GM19455 (cell line): Measurements from ENCODE around the gene C7orf33.
"Not testable (repeated sequence)": the region's sequence is repeated elsewhere in the genome, so short reads cannot be mapped to it uniquely, and the experiment has no call there.

Source experiments
- ATAC-seq: cut with Tn5 transposase; IDR thresholded peaks from one replicate; pipeline ENCODE4 v1.9.1; 2021; ENCODE audit not compliant: unreplicated experiment

Gene C7orf33

DNA sequence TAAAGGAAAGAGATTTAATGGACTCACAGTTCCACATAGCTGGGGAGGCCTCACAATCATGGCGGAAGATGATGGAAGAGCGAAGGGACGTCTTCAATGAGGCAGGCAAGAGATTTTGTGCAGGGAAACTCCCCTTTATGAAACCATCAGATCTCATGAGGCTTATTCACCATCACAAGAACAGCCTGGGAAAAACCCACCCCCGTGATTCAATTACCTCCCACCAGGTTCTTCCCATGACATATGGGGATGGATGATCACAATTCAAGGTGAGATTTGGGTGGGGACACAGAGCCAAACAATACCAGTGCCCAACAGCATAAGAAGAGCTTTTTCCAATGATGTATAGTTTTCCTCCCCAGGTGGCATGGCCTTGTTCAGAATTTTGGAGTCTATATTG is 11.2 kb upstream of the C7orf33 start:
- ATAC-seq, result no peak

DNA sequence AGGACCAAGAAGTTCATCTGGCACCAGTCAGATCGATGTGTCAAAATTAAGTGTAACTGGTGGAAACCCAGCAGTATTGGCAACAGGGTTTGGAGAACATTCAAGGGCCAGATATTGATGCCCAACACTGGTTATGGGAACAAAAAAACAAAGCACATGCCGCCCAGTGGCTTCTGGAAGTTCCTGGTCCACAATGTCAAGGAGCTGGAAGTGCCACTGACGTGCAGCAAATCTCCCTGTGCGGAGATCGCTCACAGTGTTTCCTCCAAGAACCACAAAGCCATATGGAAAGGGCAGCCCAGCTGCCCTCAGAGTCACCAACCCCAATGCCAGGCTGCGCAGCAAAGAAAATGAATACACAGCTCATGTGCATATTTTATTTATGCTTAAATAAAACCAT is 10.1 kb upstream of the C7orf33 start:
- no peak for ATAC-seq

DNA sequence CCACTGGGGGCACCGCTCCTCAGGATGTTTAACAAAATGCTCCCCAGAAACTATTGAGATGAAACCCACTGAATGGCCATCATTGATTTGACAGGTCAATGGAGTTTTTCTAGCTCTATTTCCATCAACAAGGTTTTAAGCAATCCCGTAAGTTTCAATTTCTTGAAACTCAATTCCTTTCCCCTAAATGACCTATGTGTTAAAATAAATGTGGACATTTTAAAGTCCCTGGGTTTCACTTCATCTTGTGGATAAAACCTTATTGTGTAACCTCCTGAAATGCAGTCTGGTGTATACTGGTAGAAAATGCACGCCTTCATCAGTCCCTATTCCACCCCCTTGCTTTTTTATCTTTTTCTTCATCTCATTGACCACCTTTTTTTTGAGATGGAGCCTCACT is 8.9 kb upstream of the C7orf33 start:
- ATAC-seq, result no peak

DNA sequence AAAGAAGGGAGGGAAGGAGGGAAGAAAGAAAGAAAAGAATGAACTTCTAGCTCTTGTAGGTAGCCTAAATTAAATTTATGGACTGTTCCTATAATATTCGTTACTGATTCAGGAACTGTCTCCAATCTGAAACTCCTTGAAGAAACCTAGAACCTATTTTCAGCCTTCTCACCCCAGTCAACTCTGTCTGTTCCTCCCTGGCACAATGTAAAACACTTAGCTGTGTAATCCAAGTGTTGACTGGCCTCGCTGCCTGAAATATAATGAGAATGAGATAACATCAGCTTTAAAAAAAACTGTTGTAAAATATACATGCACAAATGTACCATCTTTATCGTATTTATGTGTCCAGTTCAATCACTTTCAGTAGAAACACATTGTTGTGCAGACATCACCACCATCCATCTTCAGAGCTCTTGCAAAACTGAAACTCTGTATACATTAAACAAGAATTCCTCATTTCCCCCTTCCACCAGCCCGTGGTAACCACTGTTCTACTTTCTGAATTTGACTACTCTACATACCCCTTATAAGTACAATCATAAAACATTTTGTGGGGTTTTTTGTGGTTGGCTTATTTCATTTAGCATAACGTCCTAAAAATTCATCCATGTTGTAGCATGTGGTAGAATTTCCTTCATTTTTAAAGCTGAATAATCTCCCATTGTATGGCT is 6.3 kb upstream of the C7orf33 start:
- ATAC-seq, result peak; percentile 89

DNA sequence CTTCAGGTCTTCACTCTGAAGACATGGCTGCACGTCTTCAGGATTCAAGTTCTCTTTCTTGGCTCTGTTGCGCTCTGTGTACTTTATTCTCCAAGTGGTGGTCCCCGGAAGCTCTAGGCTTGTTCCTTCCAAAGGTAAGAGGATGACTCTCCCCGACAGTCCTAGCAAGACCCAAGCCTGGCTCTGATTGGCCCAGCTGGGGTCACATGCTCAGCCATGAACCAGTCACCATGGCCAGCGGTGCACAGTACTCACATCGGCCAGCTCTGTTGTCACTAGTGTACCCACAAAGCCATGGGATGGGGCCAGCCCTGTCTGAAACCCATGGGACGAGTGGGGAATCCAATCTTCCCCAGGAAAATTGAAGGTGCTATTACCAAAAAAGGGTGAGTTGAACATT is 5.2 kb upstream of the C7orf33 start:
- ATAC-seq, result no peak

DNA sequence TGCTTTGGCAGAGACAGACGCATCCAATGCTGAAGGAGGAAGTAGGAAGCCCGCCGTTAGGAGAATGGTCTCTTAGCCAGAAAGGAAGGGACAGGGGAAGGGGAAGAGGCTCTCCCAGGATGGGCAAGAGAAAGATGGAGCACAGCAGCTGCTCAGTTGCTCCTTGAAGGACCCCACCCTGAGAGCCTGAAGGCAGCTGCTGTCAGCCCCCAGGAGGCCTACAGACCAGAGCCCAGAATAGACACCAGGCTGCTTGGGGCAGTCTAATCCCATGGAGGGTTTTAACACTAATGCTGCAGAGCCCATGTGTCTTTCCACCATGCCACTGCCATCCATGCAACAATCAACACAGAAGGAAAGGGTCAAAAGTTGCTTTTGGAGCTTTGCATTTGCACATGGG is 3.5 kb upstream of the C7orf33 start:
- no peak for ATAC-seq

DNA sequence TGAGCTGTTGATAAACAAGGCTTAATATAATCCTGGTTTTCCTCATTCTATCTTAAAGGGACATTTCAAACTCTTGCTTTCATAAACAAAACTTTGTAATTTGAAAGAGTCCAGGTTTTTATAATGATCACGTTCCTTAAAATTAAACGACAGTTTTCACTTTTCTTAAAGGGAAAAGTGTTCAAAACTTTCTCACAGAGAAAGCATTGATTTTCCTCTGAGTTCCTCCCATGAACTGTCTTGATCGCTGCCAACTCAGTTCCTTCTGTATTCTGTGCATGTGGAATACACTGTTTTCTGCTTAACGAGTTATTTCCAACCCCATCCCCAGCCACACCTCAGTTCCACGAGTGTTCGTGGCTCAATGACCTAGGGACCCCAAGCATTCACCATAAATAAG is 2.4 kb upstream of the C7orf33 start:
- ATAC-seq, result no peak

DNA sequence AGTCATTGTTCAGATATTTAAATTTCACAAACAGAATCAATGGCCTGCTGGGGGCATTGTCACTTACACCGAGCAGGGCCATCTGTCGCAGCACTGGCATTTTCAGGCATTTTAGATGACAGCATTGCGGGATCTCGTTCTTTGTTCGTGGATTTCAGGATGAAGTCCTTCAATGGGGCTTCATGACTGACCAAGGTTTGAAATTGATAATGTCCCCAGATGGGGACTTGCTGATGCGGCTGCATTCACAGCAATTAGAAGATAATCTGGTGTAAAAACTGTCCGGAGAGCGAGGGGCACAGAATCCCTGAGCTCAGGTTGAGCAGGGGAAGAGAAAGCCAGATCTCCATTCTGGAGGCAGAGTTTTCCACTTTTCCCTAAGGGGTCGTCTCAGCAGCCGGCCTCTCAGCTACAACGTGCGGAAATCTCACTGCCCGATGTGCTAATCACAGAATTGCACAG is 1.9 kb upstream of the C7orf33 start:
- no peak for ATAC-seq

DNA sequence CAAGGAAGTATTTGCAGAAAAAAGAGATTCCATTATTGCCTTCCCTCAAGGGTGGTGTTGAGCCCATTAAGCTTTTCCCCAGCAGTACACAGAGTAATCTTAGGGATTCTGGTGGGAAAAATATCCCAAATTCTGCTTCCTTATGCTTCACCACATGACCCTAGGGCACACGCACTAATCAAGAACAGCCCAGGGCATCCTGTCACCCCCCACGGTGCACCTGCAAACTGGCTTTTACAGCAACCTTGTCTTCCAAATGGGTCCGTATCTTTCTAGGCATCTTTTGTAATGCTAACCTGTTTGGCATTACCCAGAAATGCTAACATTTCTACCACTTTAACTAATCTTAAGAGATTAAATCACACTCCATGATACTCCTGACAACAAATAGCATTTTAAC is 926 bp upstream of the C7orf33 start:
- ATAC-seq, result no peak

DNA sequence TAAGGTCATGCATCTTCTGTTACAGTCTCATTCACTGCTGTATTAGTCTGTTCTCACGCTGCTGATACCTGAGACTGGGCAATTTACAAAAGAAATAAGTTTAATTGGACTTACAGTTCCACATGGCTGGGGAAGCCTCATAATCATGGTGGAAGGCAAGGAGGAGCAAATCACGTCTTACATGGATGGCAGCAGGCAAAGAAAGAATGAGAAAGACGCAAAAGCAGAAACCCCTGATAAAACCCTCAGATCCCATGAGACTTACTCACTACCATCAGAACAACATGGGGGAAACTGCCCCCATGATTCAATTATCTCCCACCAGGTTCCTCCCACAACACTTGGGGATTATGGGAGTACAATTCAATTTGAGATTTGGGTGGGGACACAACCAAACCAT is 5.8 kb downstream of the C7orf33 start:
- not testable (repeated sequence) for ATAC-seq

DNA sequence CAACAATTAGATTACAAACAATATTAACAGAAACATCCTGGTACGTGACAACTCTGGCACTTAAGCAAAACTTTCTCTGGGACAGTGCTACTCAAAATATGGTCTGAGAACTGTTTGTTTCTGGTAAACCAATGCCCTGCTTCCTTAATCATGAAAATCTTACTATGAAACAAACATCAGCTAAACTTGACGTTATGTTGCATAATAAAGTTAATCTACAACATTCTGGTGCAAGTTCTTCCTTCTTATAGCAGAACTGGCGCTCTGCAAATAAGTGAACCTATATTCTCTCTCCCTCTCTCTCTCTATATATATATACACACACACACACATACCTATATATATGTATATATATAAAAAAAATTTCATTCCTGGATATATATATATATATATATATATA is 7.8 kb downstream of the C7orf33 start:
- ATAC-seq, result no peak

DNA sequence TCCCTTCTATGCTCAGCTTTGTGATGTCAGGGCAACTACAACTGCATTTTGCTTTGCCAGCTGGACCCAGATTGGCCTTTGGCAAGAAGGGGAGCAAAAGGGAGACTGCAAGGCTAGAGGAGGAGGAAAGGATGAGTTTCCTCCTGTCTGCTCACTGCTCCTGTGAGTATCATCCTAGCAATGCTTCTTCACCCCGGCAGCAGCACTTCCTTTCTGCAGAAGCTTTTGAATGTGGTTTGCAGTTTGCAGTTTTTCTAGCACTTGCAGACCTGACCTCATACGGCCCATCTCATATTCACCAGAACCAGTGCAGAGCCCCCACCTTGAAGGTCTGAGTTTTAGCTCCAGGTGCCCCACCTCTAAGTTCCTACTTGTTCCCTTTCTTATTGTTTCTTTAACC is 14.8 kb downstream of the C7orf33 start:
- no peak for ATAC-seq

DNA sequence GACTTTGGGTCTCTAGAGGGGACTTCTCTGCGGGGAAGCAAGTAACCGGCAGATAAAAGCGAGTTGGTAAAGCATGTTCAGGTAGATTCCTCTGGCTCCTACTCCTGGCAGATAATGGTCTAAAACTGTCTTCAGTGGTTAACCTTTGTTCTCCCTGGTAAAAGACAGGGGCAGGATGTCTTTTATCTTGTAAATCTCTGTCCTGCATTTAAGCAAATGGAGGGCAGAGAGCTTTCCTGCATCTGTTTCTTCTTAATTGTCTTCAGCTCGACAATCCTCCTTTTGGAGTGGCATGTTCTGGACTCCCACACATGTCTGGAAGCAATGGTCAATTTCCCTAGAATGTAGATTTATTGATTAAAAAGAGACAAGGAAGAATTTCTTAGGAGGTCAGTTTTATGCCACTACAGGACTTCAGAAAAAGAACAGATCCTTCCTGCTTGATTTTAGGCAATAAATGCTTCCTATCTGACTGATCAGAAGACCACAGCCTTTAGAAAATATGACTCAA is 16.6 kb downstream of the C7orf33 start:
- no peak for ATAC-seq

DNA sequence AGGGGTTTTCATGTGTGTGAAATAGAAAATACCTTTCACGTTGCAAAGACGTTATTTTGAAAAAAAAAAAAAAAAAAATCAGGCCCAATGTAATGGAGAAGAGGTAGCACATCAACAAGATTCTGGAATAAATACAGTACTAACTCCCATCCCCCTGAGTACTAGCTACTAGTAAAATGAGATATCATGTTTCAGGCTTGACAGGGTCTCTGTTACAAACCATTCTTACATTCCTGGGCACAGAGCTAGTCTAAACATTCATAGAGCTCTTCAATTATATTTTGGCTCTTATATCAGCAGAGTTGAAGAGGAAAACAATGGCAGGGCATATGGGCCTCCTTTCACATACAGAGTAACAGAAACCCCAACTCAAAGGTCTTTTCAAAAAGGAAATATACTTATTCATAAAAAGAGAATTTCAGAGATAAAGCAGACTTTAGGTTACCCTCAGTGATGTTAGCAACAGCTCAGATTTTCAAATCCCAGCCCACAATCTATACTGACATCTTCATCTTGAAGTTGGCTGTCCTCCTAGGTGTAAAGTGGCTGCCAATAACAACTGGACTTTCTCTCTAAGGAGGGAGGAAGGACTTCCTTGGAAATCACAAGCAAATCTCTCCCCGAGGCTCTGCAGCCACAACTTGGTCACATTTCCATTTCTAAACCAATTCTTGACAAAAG is 18.6 kb downstream of the C7orf33 start:
- no peak for ATAC-seq

DNA sequence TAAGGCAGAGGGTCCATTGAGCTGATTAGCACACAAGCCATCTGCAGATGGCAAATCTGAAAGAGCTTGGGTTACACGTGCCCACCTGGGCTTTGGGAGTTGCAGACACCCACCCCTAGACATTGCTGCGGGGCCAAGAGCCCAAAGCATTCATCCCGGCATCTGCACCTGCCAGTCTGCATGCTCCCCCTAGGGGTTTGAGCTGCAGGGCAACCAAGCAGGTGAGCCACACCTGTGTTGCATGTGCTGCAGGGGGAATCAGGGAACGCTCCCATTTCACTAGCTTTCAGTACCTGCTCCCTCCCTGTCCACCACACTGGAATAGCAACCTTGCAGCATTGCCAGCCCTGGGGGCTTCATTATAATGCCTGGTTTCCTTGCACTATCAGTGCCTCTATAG is 21.1 kb downstream of the C7orf33 start:
- no peak for ATAC-seq

DNA sequence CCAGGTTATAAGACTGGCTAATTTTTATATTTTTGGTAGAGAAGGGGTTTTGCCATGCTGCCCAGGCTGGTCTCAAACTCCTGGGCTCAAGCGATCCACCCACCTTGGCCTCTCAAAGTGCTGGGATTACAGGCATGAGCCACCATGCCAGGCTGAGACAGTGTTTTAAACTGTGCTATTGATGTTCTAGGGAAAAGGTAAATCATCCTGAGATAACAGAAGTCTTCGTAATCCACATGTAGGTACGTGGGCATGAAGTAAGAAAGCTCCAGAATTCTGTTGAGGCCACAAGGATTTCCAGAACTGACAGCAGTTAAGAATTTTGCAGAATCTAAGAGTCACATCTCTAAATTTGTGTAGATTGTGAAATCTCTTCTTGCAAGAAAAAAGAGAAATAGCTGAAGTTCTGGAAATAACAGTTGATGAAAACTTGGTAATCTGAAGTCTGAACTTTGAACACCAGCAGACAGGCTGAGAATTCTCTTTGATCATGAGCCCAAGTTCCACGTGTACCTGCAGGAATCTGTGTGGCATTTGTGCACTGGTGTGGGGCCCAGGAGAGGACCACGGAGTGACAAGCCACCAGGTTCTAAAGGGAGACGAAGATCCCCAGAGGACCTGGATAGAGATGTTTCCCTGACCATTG is 24.6 kb downstream of the C7orf33 start:
- ATAC-seq, result no peak

DNA sequence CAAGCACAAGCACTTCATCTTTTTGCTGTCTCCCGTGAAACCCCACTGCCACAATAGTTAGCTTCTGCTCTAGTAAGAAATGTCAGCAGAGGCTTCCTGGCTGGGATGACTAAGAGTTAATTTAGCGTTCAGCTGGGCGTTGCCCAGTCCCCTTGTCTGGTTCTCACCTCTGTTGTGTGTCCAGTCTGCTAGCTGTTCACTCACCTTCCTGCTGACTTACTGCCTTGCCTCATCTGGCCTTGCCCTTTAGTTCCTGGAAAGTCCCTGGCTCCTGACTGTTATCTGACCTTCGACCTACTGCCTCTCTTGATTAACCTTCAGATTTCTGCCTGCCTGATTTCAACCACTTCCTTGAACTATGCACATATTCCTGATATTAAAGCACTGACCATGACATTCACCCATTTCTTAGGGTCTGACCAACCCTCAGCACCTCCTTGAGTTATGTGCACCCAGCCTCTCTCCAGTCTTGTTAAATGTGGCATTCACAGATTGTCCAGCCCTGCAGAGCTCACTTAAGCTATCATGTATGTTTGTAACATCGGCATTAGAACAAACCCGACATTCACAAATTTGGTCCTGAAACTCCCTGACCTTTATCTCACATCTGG is 30.3 kb downstream of the C7orf33 start:
- no peak for ATAC-seq

DNA sequence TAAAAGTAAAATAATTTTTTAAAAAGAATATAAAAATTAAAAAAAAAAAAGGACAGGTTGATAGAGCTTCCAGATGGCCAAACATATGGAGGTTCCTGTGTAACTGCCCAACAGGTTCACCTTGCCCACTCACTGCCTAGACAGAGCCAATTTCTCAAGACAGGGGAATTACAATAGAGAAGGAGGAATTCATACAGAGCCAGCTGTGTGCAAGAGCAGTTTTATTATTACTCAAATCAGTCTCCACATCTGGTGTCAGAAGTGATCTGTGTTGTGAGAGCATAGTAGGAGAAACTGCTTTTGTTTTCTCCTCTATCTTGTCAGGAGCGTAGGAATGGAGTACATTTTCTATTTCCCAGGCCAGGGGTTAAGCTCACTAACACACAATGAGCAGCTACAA is 31.0 kb downstream of the C7orf33 start:
- no peak for ATAC-seq

DNA sequence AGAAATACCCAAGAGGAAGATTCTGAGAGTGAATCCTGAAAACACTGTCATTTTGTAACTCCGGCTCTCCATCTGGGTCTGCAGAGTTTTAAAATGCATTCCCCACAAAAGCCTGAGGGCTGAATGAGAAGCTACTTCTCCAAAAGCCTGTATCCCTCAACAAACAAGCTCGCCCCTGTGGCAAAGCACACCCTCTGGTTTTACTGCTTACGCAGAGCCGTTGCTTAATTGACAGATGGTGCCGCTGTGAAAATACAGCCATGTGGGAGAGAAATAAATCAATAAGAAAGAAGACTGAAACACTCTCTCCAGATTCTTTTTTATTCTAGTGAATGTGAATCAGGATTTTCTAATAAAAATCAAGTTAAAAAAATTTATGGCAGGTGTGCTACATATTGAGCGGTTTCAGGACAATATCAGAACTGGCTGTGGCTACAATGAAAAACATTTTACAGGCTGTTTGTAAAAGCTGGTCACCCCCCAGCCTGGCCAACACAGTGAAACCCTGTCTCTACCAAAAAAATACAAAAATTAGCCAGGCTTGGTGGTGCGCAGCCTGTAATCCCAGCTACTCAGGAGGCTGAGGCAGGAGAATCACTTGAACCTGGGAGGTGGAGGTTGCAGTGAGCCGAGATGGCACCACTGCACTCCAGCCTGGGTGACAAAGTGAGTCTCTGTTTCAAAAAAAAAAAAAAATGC is 32.5 kb downstream of the C7orf33 start:
- no peak for ATAC-seq

DNA sequence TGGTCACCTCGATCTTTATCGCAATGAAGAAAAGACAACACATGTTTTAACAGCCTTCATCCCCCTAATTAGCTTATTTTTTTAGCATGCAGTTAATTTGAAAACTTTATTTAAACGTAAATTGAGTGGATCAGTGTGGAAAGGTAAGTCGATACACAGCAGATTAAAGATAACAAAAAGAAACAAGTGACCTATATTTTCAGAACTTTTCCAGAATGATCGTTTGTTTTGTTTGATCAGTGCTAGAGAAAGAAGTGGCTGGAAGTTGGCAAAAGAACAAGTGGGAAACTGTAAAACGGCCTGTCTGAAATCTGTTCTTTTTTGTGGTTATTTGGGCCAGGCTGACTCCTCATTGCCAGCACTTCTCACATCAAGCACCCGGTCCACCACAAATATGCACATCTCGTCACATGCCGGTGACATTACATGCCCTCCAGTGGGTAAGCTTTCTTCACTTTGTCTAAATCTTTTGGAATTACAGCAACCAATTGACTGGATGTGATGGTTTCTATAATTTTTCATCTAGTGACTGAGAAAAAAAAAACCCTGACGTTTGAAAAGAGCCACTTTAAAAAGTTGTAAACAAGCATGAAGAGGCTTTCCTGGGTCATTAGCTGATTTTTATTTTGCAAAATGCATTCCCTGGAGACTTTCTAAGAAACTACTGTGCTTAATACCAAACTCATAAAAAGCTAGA is 33.2 kb downstream of the C7orf33 start:
- no peak for ATAC-seq

DNA sequence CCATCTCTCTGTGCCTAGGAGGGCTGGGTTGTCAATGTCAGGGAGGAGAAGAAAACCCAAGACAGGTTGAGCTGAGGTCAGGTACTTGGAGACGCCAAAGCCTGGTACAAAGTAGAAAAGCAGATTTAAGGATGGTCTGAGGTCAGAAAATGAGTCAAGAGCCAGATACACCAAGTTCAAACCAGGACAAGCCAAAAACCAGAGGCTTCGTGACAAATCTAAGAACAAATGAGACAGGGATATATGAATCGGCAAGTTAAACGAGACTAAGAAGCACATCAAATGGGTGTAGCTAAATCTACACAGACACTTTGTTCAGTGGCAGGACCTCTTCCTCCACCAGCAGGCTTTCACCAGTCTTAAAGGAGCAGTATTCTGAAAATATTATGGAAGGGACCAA is 34.2 kb downstream of the C7orf33 start:
- ATAC-seq, result no peak
